Measurements from ENCODE around the gene HECTD4.
"Not testable (repeated sequence)": the region's sequence is repeated elsewhere in the genome, so short reads cannot be mapped to it uniquely, and the experiment has no call there.

- not testable (repeated sequence) for TF ChIP-seq POLR2A (IDR thresholded peaks at IDR 0.05; ENCODE audit: low read length); GATA1 (IDR thresholded peaks at IDR 0.05; ENCODE audit: low read depth, low read length)
Observed at GRCh38 chr12:112415457-112415856, 33.2 kb upstream of the HECTD4 start.

Data from erythroblast (primary cell).